NT2/D1 (cell line): ENCODE results near the gene FNDC3B.

Experiments used
- SUZ12 ChIP-seq: IDR thresholded peaks from 2 replicates; pipeline ENCODE4 v1.6.1; 2011; ENCODE audit not compliant: insufficient read length, insufficient read depth; ENCODE audit errors: extremely low read depth
- YY1 ChIP-seq: IDR thresholded peaks from 2 replicates; pipeline ENCODE4 v1.6.1; 2011; ENCODE audit not compliant: insufficient read length, insufficient read depth
- ZNF274 ChIP-seq: IDR thresholded peaks from 2 replicates; pipeline ENCODE4 v1.6.1; 2011; ENCODE audit warnings: mild to moderate bottlenecking, low read depth, low read length

- TF ChIP-seq ZNF274: no peak
- no peak for TF ChIP-seq YY1
- TF ChIP-seq SUZ12: no peak
Observed at GRCh38 chr3:172083995-172084409, 44.6 kb downstream of the FNDC3B start.
